IPS-20b (cell line): ENCODE measurements around the gene USP7.
"Not testable (repeated sequence)": the region's sequence is repeated elsewhere in the genome, so short reads cannot be mapped to it uniquely, and the experiment has no call there.

Experiments
- H3K27ac ChIP-seq: one replicate; pipeline ENCODE4 v1.5.1; 2013; ENCODE audit warnings: low read length
- H3K27me3 ChIP-seq: 2 replicates; pipeline ENCODE4 v1.6.1; 2013; ENCODE audit warnings: mild to moderate bottlenecking, low read length, inconsistent platforms; ENCODE audit not compliant: insufficient read depth
- H3K36me3 ChIP-seq: 2 replicates; pipeline ENCODE4 v1.6.1; 2013; ENCODE audit warnings: low read depth, mild to moderate bottlenecking, inconsistent platforms, low read length, moderate library complexity; ENCODE audit not compliant: insufficient read depth
- H3K4me1 ChIP-seq: 2 replicates; pipeline ENCODE4 v1.6.1; 2013; ENCODE audit warnings: mild to moderate bottlenecking, control low read depth, inconsistent platforms, low read length, moderate library complexity; ENCODE audit not compliant: insufficient read depth
- H3K4me3 ChIP-seq: 2 replicates; pipeline ENCODE4 v1.5.1; 2013; ENCODE audit warnings: mild to moderate bottlenecking, low read length, inconsistent platforms
- H3K9ac ChIP-seq: 2 replicates; pipeline ENCODE4 v1.6.1; 2013; ENCODE audit warnings: low read depth, mild to moderate bottlenecking, inconsistent platforms, low read length, moderate library complexity
- H3K9me3 ChIP-seq: 2 replicates; pipeline ENCODE4 v1.6.1; 2013; ENCODE audit warnings: mild to moderate bottlenecking, low read depth, low read length, inconsistent platforms; ENCODE audit not compliant: insufficient read depth

USP7 gene

GRCh38 chr16:8849411-8850011 lies 114.2 kb downstream of the USP7 start:
- Histone ChIP-seq H3K4me1 (peaks cover 9% of the 10 kb centered on the region), H3K4me3 (no peak overlapping the region), H3K27ac (no peak overlapping the region), H3K27me3 (no peaks in the 10 kb centered on the region), H3K36me3 (peaks cover 86% of the 10 kb centered on the region), H3K9ac (no peak overlapping the region), H3K9me3 (no peaks in the 10 kb centered on the region)

DNA sequence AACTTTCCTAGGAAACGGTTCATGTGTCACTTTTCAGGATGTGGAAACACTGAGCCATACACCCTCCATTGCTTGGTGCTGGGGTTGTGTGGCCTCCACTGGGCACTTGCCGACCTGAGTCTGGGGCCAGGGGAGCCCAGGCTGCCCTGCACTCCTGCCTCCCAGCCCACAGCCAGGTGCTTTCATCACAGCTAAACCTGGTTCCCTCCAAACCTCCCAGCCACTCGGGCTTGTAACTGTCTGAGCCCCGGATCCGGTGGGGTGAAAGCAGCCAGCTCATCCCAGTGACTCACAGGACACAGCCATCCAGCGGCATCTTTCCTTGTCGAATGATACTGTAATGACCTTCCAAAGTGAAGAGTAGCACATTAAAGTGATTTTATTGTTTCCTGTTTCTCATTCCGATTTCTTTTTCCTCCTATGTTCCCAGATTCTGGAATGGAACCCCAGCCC lies 114.7 kb downstream of the USP7 start:
- H3K27ac ChIP-seq = no peak overlapping the region
- no peaks in the 10 kb centered on the region for H3K9me3 ChIP-seq
- peaks cover 80% of the 10 kb centered on the region for H3K36me3 ChIP-seq
- peaks cover 9% of the 10 kb centered on the region for H3K4me1 ChIP-seq
- no peaks in the 10 kb centered on the region for H3K27me3 ChIP-seq
- no peak overlapping the region for H3K9ac ChIP-seq
- H3K4me3 ChIP-seq = no peak overlapping the region

- no peaks in the 10 kb centered on the region for H3K27me3 ChIP-seq
Measured at GRCh38 chr16:8848231-8848938, 115.3 kb downstream of the USP7 start.

DNA sequence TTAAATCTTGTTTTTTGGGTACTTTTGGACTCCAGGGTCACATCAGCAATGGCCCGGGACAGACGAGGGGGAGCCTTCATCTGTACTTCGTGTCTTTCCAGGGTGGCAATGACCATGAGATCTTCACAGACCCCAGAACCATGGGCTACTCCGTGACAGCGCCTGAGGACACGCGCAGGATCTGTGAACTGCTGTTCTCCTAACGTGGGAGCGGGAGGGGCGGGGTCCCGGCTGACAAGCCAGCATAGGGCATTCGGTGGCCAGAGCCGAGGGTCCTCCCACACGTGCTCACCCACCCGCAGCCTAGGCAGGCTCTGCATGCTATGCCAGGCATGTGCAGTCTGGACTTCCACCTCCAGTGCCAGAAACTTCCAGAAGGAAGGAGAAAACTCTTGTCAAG lies 116.1 kb downstream of the USP7 start:
- peaks cover 9% of the 10 kb centered on the region for H3K4me1 ChIP-seq
- H3K9me3 ChIP-seq = no peaks in the 10 kb centered on the region
- no peak overlapping the region for H3K4me3 ChIP-seq
- H3K36me3 ChIP-seq = peaks cover 67% of the 10 kb centered on the region
- no peak overlapping the region for H3K27ac ChIP-seq
- no peaks in the 10 kb centered on the region for H3K27me3 ChIP-seq
- H3K9ac ChIP-seq = no peak overlapping the region

More at GRCh38 chr16:8848231-8848938, 115.3 kb downstream of the USP7 start:
- no peaks in the 10 kb centered on the region for H3K9me3 ChIP-seq
- peaks cover 74% of the 10 kb centered on the region for H3K36me3 ChIP-seq
- H3K27ac ChIP-seq = no peak overlapping the region
- H3K4me1 ChIP-seq = peaks cover 9% of the 10 kb centered on the region
- H3K4me3 ChIP-seq = no peak overlapping the region
- H3K9ac ChIP-seq = no peak overlapping the region

- Histone ChIP-seq H3K27ac (no peak overlapping the region), H3K4me3 (no peak overlapping the region), H3K9ac (no peak overlapping the region), H3K4me1 (peaks cover 9% of the 10 kb centered on the region), H3K27me3 (no peaks in the 10 kb centered on the region), H3K9me3 (no peaks in the 10 kb centered on the region), H3K36me3 (peaks cover 62% of the 10 kb centered on the region)
Measured at GRCh38 chr16:8847145-8847544, 116.6 kb downstream of the USP7 start.

GRCh38 chr16:8846401-8846932 lies 117.2 kb downstream of the USP7 start:
- H3K36me3 ChIP-seq = peaks cover 55% of the 10 kb centered on the region
- no peaks in the 10 kb centered on the region for H3K9me3 ChIP-seq
- H3K9ac ChIP-seq = no peak overlapping the region
- H3K27me3 ChIP-seq = no peaks in the 10 kb centered on the region
- H3K27ac ChIP-seq = no peak overlapping the region
- no peak overlapping the region for H3K4me3 ChIP-seq
- peaks cover 9% of the 10 kb centered on the region for H3K4me1 ChIP-seq

DNA sequence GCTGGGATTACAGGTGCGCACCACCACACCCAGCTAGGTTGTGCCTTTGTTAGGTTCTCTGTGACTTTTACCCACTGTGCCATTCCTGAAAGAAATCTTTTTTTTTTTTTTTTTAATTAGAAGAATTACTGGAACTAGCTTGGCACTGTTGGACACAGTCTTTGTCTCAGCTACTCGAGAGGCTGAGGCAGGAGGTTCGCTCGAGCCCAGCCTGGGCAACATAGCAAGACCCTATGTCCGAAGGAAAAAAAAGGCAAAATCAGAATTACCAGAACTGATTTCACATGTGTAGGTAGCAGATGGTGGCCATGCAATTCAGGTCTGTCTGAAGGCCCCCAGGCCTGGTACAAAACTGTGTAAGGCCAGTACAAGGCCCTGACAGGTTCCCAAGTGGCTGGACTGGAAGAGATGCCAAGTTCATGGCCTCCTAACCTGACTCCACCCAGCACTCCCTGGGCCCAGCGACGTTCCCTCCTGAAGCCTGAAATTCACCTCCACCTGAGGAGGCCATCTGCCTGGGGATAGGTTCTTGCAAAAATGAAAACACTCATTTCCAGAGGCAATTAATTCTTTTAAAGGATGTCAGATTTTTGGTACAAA lies 117.9 kb downstream of the USP7 start:
- no peaks in the 10 kb centered on the region for H3K27me3 ChIP-seq
- H3K27ac ChIP-seq = no peak overlapping the region
- H3K4me1 ChIP-seq = peaks cover 9% of the 10 kb centered on the region
- no peak overlapping the region for H3K4me3 ChIP-seq
- H3K36me3 ChIP-seq = peaks cover 50% of the 10 kb centered on the region
- no peaks in the 10 kb centered on the region for H3K9me3 ChIP-seq
- H3K9ac ChIP-seq = no peak overlapping the region

- not testable (repeated sequence) for H3K9ac ChIP-seq, H3K27me3 ChIP-seq, H3K9me3 ChIP-seq, H3K4me3 ChIP-seq, H3K4me1 ChIP-seq, H3K27ac ChIP-seq
- H3K36me3 ChIP-seq = peaks cover 25% of the 10 kb centered on the region; the same call in 1 of the 2 replicates
Measured at GRCh38 chr16:8843296-8843695, 120.4 kb downstream of the USP7 start.
